H9 (cell line): ENCODE data around the gene RPS6KB1. TPM values are rescaled to one million over a fixed set of nuclear protein-coding genes. Genes with fewer than 3 reads are reported as not detected.

Experiments used
- DNase-seq: peaks from one replicate; pipeline ENCODE4 v3.0.0-alpha.2; 2017
- H2AFZ ChIP-seq: one replicate; pipeline ENCODE4 v1.6.1; 2013; ENCODE audit warnings: mild to moderate bottlenecking, low read length, control low read depth, moderate library complexity
- H2AK5ac ChIP-seq: 2 replicates; pipeline ENCODE4 v1.6.1; 2013; ENCODE audit warnings: low read length, control low read depth, mixed read lengths; ENCODE audit not compliant: insufficient read length
- H2BK120ac ChIP-seq: one replicate; pipeline ENCODE4 v1.6.1; 2013; ENCODE audit warnings: low read depth, mild to moderate bottlenecking, low read length, control low read depth, inconsistent platforms; ENCODE audit not compliant: poor library complexity, severe bottlenecking
- H2BK12ac ChIP-seq: 2 replicates; pipeline ENCODE4 v1.6.1; 2013; ENCODE audit warnings: low read length, control low read depth, mixed read lengths, low read depth; ENCODE audit not compliant: insufficient read length
- H2BK15ac ChIP-seq: 2 replicates; pipeline ENCODE4 v1.6.1; 2013; ENCODE audit warnings: low read depth, low read length, control low read depth
- H2BK20ac ChIP-seq: one replicate; pipeline ENCODE4 v1.6.1; 2013; ENCODE audit warnings: low read depth, mild to moderate bottlenecking, low read length, control low read depth, inconsistent platforms; ENCODE audit not compliant: poor library complexity, severe bottlenecking
- H2BK5ac ChIP-seq: 2 replicates; pipeline ENCODE4 v1.6.1; 2013; ENCODE audit warnings: low read length, control low read depth, mixed read lengths; ENCODE audit not compliant: insufficient read length
- H3K14ac ChIP-seq: 2 replicates; pipeline ENCODE4 v1.6.1; 2013; ENCODE audit warnings: low read length, control low read depth; ENCODE audit not compliant: insufficient read depth
- H3K18ac ChIP-seq: 2 replicates; pipeline ENCODE4 v1.6.1; 2013; ENCODE audit warnings: low read depth, mild to moderate bottlenecking, mixed read lengths, low read length, control low read depth; ENCODE audit not compliant: insufficient read length
- H3K23ac ChIP-seq: 2 replicates; pipeline ENCODE4 v1.6.1; 2013; ENCODE audit warnings: low read length, control low read depth, mixed read lengths, low read depth; ENCODE audit not compliant: insufficient read length
- H3K23me2 ChIP-seq: 2 replicates; pipeline ENCODE4 v1.6.1; 2013; ENCODE audit warnings: low read depth, mild to moderate bottlenecking, mixed read lengths, low read length, control low read depth; ENCODE audit not compliant: insufficient read length, poor library complexity, severe bottlenecking
- H3K27ac ChIP-seq: 2 replicates; pipeline ENCODE4 v1.5.1; 2013; ENCODE audit warnings: low read length, control low read depth, mixed read lengths, low read depth; ENCODE audit not compliant: insufficient read length
- H3K27me3 ChIP-seq: 2 replicates; pipeline ENCODE4 v1.6.1; 2013; ENCODE audit warnings: low read length, control low read depth, inconsistent platforms; ENCODE audit not compliant: insufficient read depth
- H3K4ac ChIP-seq: 2 replicates; pipeline ENCODE4 v1.6.1; 2013; ENCODE audit warnings: low read depth, mild to moderate bottlenecking, control low read depth, inconsistent platforms, low read length, moderate library complexity
- H3K4me1 ChIP-seq: 2 replicates; pipeline ENCODE4 v1.6.1; 2013; ENCODE audit warnings: low read length, control low read depth, inconsistent platforms; ENCODE audit not compliant: insufficient read depth
- H3K4me2 ChIP-seq: 2 replicates; pipeline ENCODE4 v1.6.1; 2013; ENCODE audit warnings: low read length, control low read depth, mixed read lengths; ENCODE audit not compliant: insufficient read length, insufficient read depth
- H3K56ac ChIP-seq: 2 replicates; pipeline ENCODE4 v1.6.1; 2013; ENCODE audit warnings: low read depth, mild to moderate bottlenecking, mixed read lengths, low read length, control low read depth; ENCODE audit not compliant: insufficient read length
- H3K79me1 ChIP-seq: 2 replicates; pipeline ENCODE4 v1.6.1; 2013; ENCODE audit warnings: low read depth, mild to moderate bottlenecking, moderate library complexity, low read length, control low read depth, inconsistent platforms; ENCODE audit not compliant: insufficient read depth, poor library complexity, severe bottlenecking
- H3K79me2 ChIP-seq: 2 replicates; pipeline ENCODE4 v1.6.1; 2013; ENCODE audit warnings: low read length, control low read depth, inconsistent platforms; ENCODE audit not compliant: insufficient read depth
- H3K9ac ChIP-seq: 2 replicates; pipeline ENCODE4 v1.6.1; 2013; ENCODE audit warnings: low read length, control low read depth, mixed read lengths; ENCODE audit not compliant: insufficient read length; ENCODE audit errors: extremely low read depth
- H3K9me3 ChIP-seq: one replicate; pipeline ENCODE4 v1.6.1; 2013; ENCODE audit warnings: low read depth, low read length, inconsistent platforms; ENCODE audit not compliant: control insufficient read depth
- H3T11ph ChIP-seq: one replicate; pipeline ENCODE4 v1.6.1; 2013; ENCODE audit warnings: mild to moderate bottlenecking, low read length, control low read depth, inconsistent platforms
- H4K20me1 ChIP-seq: one replicate; pipeline ENCODE4 v1.6.1; 2013; ENCODE audit not compliant: control insufficient read depth, insufficient read length, insufficient read depth
- H4K5ac ChIP-seq: 2 replicates; pipeline ENCODE4 v1.6.1; 2013; ENCODE audit warnings: low read depth, mild to moderate bottlenecking, mixed read lengths, low read length, control low read depth; ENCODE audit not compliant: insufficient read length
- H4K8ac ChIP-seq: replicated peaks from 2 replicates; pipeline ENCODE4 v1.6.1; 2013; ENCODE audit warnings: low read length, control low read depth, mixed read lengths, low read depth; ENCODE audit not compliant: insufficient read length
- H4K91ac ChIP-seq: 2 replicates; pipeline ENCODE4 v1.6.1; 2013; ENCODE audit warnings: low read depth, mild to moderate bottlenecking, moderate library complexity, mixed read lengths, low read length, control low read depth; ENCODE audit not compliant: insufficient read length
- H3K27ac Mint-ChIP-seq, 3 experiments: 2 replicates in 2 of 3; 3 replicates in 1 of 3; pipeline ENCODE4 v1.8.0; 2020 to 2021; ENCODE audit warnings: mixed read lengths in 3 of 3, mild to moderate bottlenecking in 1 of 3, moderate library complexity in 1 of 3
- H3K27me3 Mint-ChIP-seq: 2 replicates; pipeline ENCODE4 v1.8.0; 2021; ENCODE audit warnings: low read depth, mild to moderate bottlenecking, moderate library complexity, mixed read lengths
- H3K36me3 Mint-ChIP-seq, 3 experiments: 2 replicates in 2 of 3; 3 replicates in 1 of 3; pipeline ENCODE4 v1.8.0; 2020 to 2021; ENCODE audit warnings: low read depth in 3 of 3, mixed read lengths in 3 of 3; ENCODE audit not compliant: insufficient read depth in 1 of 3
- H3K4me1 Mint-ChIP-seq, 2 experiments: 2 replicates each; pipeline ENCODE4 v1.8.0; 2020; ENCODE audit warnings: mixed read lengths in 2 of 2
- H3K4me3 Mint-ChIP-seq, 2 experiments: 2 replicates in 1 of 2; 3 replicates in 1 of 2; pipeline ENCODE4 v1.8.0; 2020 to 2021; ENCODE audit warnings: mild to moderate bottlenecking in 2 of 2, mixed read lengths in 2 of 2, moderate library complexity in 1 of 2
- H3K9me3 Mint-ChIP-seq, 2 experiments: 2 replicates in 1 of 2; 3 replicates in 1 of 2; pipeline ENCODE4 v1.8.0; 2020; ENCODE audit warnings: mild to moderate bottlenecking in 2 of 2, mixed read lengths in 2 of 2, moderate library complexity in 1 of 2
- CTCF ChIP-seq: fragments of 200-600 bp; sonication (generic); conservative IDR thresholded peaks from 3 replicates; pipeline ENCODE4 v1.8.0; 2021; ENCODE audit warnings: antibody characterized with exemption, mild to moderate bottlenecking
- WGBS: extraction: QIAGEN DNeasy Blood & Tissue Kit; methylation state at CpG from one replicate; pipeline ENCODE4 v1.1.7; 2013; ENCODE audit warnings: missing lambda C conversion rate, low lambda C conversion rate, mixed read lengths; ENCODE audit not compliant: insufficient read length; ENCODE audit errors: extremely low coverage; 5-methylcytosine and 5-hydroxymethylcytosine counted together
- total RNA-seq: library from RNA; stranded (reverse); gene quantifications from 2 replicates; pipeline ENCODE4 v1.2.1, GENCODE V29; 2021

RPS6KB1 gene
- total RNA-seq, 1 experiment from 2014 or later: 36.1 TPM

- Histone ChIP-seq H3K23ac (no peak overlapping the region), H2BK15ac (no peak overlapping the region), H2AFZ (no peak overlapping the region), H3K14ac (no peak overlapping the region), H3K4ac (no peak overlapping the region), H4K91ac (no peak overlapping the region), H2BK12ac (no peak overlapping the region), H3K27ac (no peak overlapping the region), H3K79me1 (no peaks in the 10 kb centered on the region), H3K4me1 (no peaks in the 10 kb centered on the region), H3K9ac (no peak overlapping the region), H2BK120ac (no peak overlapping the region), H3K18ac (no peak overlapping the region), H3K56ac (no peak overlapping the region), H4K8ac (no peak overlapping the region), H4K5ac (no peak overlapping the region), H3K4me2 (no peak overlapping the region), H4K20me1 (no peaks in the 10 kb centered on the region), H3K27me3 (no peaks in the 10 kb centered on the region), H3K23me2 (no peaks in the 10 kb centered on the region), H3K79me2 (no peaks in the 10 kb centered on the region), H2AK5ac (no peak overlapping the region), H2BK5ac (no peak overlapping the region), H3T11ph (no peak overlapping the region), H2BK20ac (no peak overlapping the region), H3K9me3 (no peaks in the 10 kb centered on the region)
- WGBS: no CpG with 5 or more reads among the region's 3 CpGs
- no peak for TF ChIP-seq CTCF
- H3K27ac Mint-ChIP-seq: no peak overlapping the region
- no peaks in the 10 kb centered on the region for H3K4me1 Mint-ChIP-seq
- no peaks in the 10 kb centered on the region for H3K9me3 Mint-ChIP-seq
- H3K27me3 Mint-ChIP-seq: no peaks in the 10 kb centered on the region
- no peak overlapping the region for H3K4me3 Mint-ChIP-seq
- H3K36me3 Mint-ChIP-seq: peaks cover 24 to 47% (median 43%) of the 10 kb centered on the region in 3 experiments
- no peak for DNase-seq
These were observed 29.3 kb upstream of the RPS6KB1 start for GRCh38 chr17:59863616-59864015.
